ENCODE data around the gene AARSD1. TPM values are rescaled to one million over a fixed set of nuclear protein-coding genes. Genes with fewer than 3 reads are reported as not detected.
"Not testable (repeated sequence)": the region's sequence is repeated elsewhere in the genome, so short reads cannot be mapped to it uniquely, and the experiment has no call there.

Gene AARSD1
- total RNA-seq, 1 donor from 2014 or later, result 75.3 TPM

DNA sequence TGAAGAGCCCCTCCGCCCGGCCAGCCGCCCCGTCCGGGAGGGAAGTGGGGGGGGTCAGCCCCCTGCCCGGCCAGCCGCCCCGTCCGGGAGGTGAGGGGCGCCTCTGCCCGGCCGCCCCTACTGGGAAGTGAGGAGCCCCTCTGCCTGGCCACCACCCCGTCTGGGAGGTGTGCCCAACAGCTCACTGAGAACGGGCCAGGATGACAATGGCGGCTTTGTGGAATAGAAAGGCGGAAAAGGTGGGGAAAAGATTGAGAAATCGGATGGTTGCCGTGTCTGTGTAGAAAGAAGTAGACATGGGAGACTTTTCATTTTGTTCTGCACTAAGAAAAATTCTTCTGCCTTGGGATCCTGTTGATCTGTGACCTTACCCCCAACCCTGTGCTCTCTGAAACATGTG, 9.1 kb upstream of the AARSD1 start:
- H3K36me3 Mint-ChIP-seq (ENCODE audit: low read depth); H3K9me3 Mint-ChIP-seq; DNase-seq (ENCODE audit: low spot score); H3K4me1 Mint-ChIP-seq (ENCODE audit: low read depth); H3K4me3 Mint-ChIP-seq (ENCODE audit: low read depth); H3K27ac Mint-ChIP-seq; intact Hi-C loops (cut with micrococcal nuclease); H3K27me3 Mint-ChIP-seq (ENCODE audit: low read depth): not testable (repeated sequence)

DNA sequence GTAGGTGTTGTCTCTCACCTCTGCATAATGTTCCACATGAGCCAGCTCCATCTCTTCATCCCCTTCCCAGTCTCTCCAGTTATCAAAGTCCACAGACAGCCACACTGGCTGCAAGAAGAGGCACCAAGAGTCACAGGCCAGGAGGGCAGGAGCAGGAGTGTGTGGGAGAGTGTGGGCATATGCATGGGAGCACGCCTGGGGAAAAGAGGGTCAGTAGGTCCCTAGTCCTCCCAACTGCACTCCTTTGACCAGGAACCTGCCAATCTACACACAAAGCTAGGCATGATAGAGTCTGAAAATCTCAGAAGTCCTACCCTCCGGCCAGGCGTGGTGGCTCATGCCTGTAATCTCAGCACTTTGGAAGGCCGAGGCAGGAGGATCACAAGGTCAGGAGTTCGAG, 7.3 kb upstream of the AARSD1 start:
- intact Hi-C loops (cut with micrococcal nuclease), result no loop called here
- H3K27me3 Mint-ChIP-seq (ENCODE audit: low read depth), result no peaks in the 10 kb centered on the region
- H3K4me3 Mint-ChIP-seq (ENCODE audit: low read depth), result no peak overlapping the region

GRCh38 chr17:42969001-42969581, 4.8 kb upstream of the AARSD1 start:
- Mint-ChIP-seq H3K27me3 (ENCODE audit: low read depth) (no peaks in the 10 kb centered on the region), H3K4me3 (ENCODE audit: low read depth) (no peak overlapping the region), H3K4me1 (ENCODE audit: low read depth) (no peaks in the 10 kb centered on the region), H3K27ac (no peak overlapping the region), H3K36me3 (ENCODE audit: low read depth) (peaks cover 2% of the 10 kb centered on the region), H3K9me3 (no peaks in the 10 kb centered on the region)
- no peak for DNase-seq (ENCODE audit: low spot score)
- intact Hi-C loops (cut with micrococcal nuclease), result no loop called here

More for the DNA sequence above, 7.3 kb upstream of the AARSD1 start:
- DNase-seq (ENCODE audit: low spot score), result no peak
- H3K27ac Mint-ChIP-seq, result no peak overlapping the region
- no peaks in the 10 kb centered on the region for H3K9me3 Mint-ChIP-seq
- no peaks in the 10 kb centered on the region for H3K36me3 Mint-ChIP-seq (ENCODE audit: low read depth)
- H3K4me1 Mint-ChIP-seq (ENCODE audit: low read depth), result no peaks in the 10 kb centered on the region

DNA sequence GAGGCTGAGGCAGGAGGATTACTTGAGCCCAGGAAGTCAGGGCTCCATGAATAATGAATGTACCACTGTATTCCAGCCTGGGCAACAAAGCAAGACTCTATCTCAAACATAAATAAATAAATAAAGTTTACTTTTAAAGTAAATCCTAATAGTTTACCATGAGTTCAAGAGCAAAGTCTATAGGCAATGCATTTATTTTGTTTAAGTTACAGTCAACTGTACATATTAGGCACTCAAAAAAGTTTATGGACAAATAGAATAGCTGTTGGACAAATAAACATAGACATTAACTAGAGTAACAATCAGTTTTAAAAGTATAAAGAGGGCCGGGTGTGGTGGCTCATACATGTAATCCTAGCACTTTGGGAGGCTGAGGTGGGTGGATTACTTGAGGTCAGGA, 3.7 kb upstream of the AARSD1 start:
- Mint-ChIP-seq H3K36me3 (ENCODE audit: low read depth) (peaks cover 9% of the 10 kb centered on the region), H3K9me3 (no peaks in the 10 kb centered on the region), H3K4me1 (ENCODE audit: low read depth) (peaks cover 4% of the 10 kb centered on the region), H3K27ac (no peak overlapping the region), H3K27me3 (ENCODE audit: low read depth) (no peaks in the 10 kb centered on the region), H3K4me3 (ENCODE audit: low read depth) (no peak overlapping the region)
- intact Hi-C loops (cut with micrococcal nuclease), result no loop called here
- DNase-seq (ENCODE audit: low spot score), result no peak

GRCh38 chr17:42953669-42954068, 10.6 kb downstream of the AARSD1 start:
- Mint-ChIP-seq H3K27ac (no peak overlapping the region), H3K9me3 (no peaks in the 10 kb centered on the region), H3K36me3 (ENCODE audit: low read depth) (peaks cover 75% of the 10 kb centered on the region), H3K4me3 (ENCODE audit: low read depth) (no peak overlapping the region), H3K27me3 (ENCODE audit: low read depth) (no peaks in the 10 kb centered on the region), H3K4me1 (ENCODE audit: low read depth) (no peaks in the 10 kb centered on the region)
- intact Hi-C loops (cut with micrococcal nuclease), result no loop called here
- no peak for DNase-seq (ENCODE audit: low spot score)

DNA sequence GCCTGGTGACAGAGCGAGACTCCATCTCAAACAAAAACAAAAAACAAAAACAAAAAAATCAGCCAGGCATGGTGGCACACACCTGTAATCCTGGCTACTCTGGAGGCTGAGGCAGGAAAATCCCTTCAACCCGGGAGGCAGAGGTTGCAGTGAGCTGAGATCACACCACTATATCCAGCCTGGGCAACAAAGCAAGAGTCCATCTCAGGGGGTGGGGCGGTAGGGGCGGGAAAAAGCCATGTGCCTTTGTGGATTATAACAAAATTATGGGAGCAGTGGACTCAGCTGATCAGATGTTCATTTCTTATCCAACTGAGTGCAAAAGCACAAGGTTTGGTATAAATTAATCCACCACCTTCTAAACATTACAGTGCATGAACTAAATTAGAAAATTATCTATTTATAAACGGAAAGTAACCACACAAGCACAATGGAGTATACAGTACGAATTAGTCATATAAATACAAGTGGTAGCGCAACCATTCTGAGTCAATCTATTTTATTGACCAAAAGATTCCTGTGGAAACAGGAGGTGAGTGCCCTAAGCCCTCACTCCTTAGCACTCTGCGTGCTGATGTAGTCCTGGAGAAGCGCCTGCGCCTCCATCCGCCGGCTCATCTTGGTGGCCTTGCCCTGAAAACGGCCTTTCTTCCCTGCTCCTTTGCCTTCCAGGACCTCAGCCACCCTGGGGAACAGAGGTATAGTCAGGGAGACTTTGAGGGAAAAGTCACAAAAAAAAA, 14.0 kb downstream of the AARSD1 start:
- Mint-ChIP-seq H3K27me3 (ENCODE audit: low read depth) (no peaks in the 10 kb centered on the region), H3K4me1 (ENCODE audit: low read depth) (no peaks in the 10 kb centered on the region), H3K27ac (no peak overlapping the region), H3K4me3 (ENCODE audit: low read depth) (no peak overlapping the region), H3K9me3 (no peaks in the 10 kb centered on the region), H3K36me3 (ENCODE audit: low read depth) (peaks cover 59% of the 10 kb centered on the region)
- no peak for DNase-seq (ENCODE audit: low spot score)
- intact Hi-C loops (cut with micrococcal nuclease), result no loop called here

- H3K9me3 Mint-ChIP-seq, result no peaks in the 10 kb centered on the region
- H3K27me3 Mint-ChIP-seq (ENCODE audit: low read depth), result no peaks in the 10 kb centered on the region
- no peak overlapping the region for H3K4me3 Mint-ChIP-seq (ENCODE audit: low read depth)
- H3K4me1 Mint-ChIP-seq (ENCODE audit: low read depth), result no peaks in the 10 kb centered on the region
- DNase-seq (ENCODE audit: low spot score), result no peak
- intact Hi-C loops (cut with micrococcal nuclease), result no loop called here
- H3K27ac Mint-ChIP-seq, result no peak overlapping the region
- H3K36me3 Mint-ChIP-seq (ENCODE audit: low read depth), result peaks cover 33% of the 10 kb centered on the region
Measured at GRCh38 chr17:42946812-42947211, 17.4 kb downstream of the AARSD1 start.

- Mint-ChIP-seq H3K4me1 (ENCODE audit: low read depth) (no peaks in the 10 kb centered on the region), H3K27ac (no peak overlapping the region), H3K36me3 (ENCODE audit: low read depth) (peaks cover 10% of the 10 kb centered on the region), H3K4me3 (ENCODE audit: low read depth) (no peak overlapping the region), H3K27me3 (ENCODE audit: low read depth) (peaks cover 3% of the 10 kb centered on the region), H3K9me3 (no peaks in the 10 kb centered on the region)
- intact Hi-C loops (cut with micrococcal nuclease), result no loop called here
- DNase-seq (ENCODE audit: low spot score), result no peak
Measured at GRCh38 chr17:42944211-42944610, 20.0 kb downstream of the AARSD1 start.

DNA sequence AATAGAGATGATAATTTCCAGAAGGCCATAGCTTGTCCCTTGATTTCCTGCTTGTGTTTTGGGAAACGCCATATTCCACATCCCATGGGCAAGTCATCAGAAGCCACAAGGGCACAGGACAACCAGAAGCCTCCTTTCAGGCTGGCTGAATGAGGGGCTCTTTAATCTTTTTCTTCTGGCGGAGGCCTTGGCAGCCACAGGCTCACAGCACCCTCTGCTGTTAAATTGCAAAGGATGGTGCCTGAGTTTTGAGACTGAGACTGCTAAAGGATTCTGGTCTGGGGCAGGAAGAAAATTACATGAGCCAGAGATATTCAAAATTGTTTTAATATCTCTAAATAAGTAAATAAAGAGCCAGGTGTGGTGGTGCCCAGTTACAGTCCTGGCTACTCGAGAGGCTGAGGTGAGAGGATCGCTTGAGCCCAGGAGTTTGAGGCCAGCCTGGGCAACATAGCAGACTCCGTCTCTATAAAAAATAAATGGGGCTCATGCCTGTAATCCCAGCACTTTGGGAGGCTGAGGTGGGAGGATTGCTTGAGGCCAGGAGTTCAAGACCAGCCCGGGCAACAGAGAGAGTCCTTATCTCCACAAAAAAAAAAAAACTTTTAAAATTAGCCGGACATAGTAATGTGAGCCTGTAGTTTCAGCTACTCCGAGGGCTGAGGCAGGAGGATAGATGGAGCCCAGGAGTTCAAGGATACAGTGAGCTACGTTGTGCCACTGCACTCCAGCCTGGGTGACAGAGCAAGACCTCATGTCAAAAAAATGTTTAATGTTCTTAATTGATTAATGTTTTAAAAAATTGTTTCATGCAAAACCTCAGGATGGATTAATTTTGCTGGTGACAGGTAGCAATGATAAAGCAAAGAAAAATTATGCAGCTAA, 26.3 kb downstream of the AARSD1 start:
- DNase-seq (ENCODE audit: low spot score), result no peak
- Mint-ChIP-seq H3K27ac (no peak overlapping the region), H3K9me3 (no peaks in the 10 kb centered on the region), H3K27me3 (ENCODE audit: low read depth) (peaks cover 11% of the 10 kb centered on the region), H3K4me1 (ENCODE audit: low read depth) (no peaks in the 10 kb centered on the region), H3K36me3 (ENCODE audit: low read depth) (no peaks in the 10 kb centered on the region), H3K4me3 (ENCODE audit: low read depth) (no peak overlapping the region)
- intact Hi-C loops (cut with micrococcal nuclease), result loop anchor here (10.0 kb wide), 1 partner anchor 223 kb away; no protein-coding TSS in a partner anchor

- H3K27me3 Mint-ChIP-seq (ENCODE audit: low read depth), result no peaks in the 10 kb centered on the region
- H3K4me3 Mint-ChIP-seq (ENCODE audit: low read depth), result no peak overlapping the region
- H3K9me3 Mint-ChIP-seq, result no peaks in the 10 kb centered on the region
- DNase-seq (ENCODE audit: low spot score), result no peak
- peaks cover 13% of the 10 kb centered on the region for H3K4me1 Mint-ChIP-seq (ENCODE audit: low read depth)
- no peaks in the 10 kb centered on the region for H3K36me3 Mint-ChIP-seq (ENCODE audit: low read depth)
- peak overlapping the region; percentile 82 for H3K27ac Mint-ChIP-seq
- intact Hi-C loops (cut with micrococcal nuclease), result loop anchor here (1.0 to 2.0 kb wide), 2 partner anchors 83 to 109 kb away; no protein-coding TSS in a partner anchor
Measured at GRCh38 chr17:42929497-42929844, 34.8 kb downstream of the AARSD1 start.

GRCh38 chr17:42928714-42929496, 35.3 kb downstream of the AARSD1 start:
- intact Hi-C loops (cut with micrococcal nuclease), result loop anchor here (1.0 to 2.0 kb wide), 2 partner anchors 82 to 109 kb away; no protein-coding TSS in a partner anchor
- Mint-ChIP-seq H3K27me3 (ENCODE audit: low read depth) (no peaks in the 10 kb centered on the region), H3K4me3 (ENCODE audit: low read depth) (no peak overlapping the region), H3K27ac (peak overlapping the region; percentile 82), H3K9me3 (no peaks in the 10 kb centered on the region), H3K4me1 (ENCODE audit: low read depth) (peaks cover 13% of the 10 kb centered on the region), H3K36me3 (ENCODE audit: low read depth) (no peaks in the 10 kb centered on the region)
- DNase-seq (ENCODE audit: low spot score), result peak; percentile 26

DNA sequence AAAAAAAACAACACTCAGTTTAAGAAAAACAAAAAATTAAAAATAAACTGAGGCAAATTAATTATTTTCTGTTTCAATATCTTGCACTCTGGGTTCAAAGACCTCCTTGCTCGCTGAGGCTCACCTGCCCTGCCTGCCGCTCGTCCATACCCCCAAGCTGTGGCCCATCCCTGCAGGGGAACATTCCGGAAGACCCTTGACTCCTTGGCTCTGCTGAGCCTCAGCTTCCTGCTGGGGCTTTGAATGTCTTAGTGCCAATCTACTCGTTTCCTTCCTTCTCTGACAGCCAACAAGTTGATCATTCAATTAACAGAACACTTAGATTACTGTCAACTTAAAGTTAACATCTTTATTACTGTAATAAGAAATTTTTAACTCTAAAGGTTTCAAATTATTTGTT, 39.4 kb downstream of the AARSD1 start:
- no peak overlapping the region for H3K4me3 Mint-ChIP-seq (ENCODE audit: low read depth)
- no peaks in the 10 kb centered on the region for H3K36me3 Mint-ChIP-seq (ENCODE audit: low read depth)
- H3K27ac Mint-ChIP-seq, result no peak overlapping the region

More for the DNA sequence above, 39.4 kb downstream of the AARSD1 start:
- H3K27me3 Mint-ChIP-seq (ENCODE audit: low read depth), result peaks cover 12% of the 10 kb centered on the region
- peaks cover 17% of the 10 kb centered on the region for H3K4me1 Mint-ChIP-seq (ENCODE audit: low read depth)
- H3K9me3 Mint-ChIP-seq, result no peaks in the 10 kb centered on the region
- intact Hi-C loops (cut with micrococcal nuclease), result no loop called here
- DNase-seq (ENCODE audit: low spot score), result no peak

Data from activated T-helper 2 cell treated with anti-CD3 and anti-CD28 coated beads, Interferon-gamma antibody, Interleukin-2, Interleukin-4, amounts not matched to agents 10 μg/mL and 5 μg/mL and 100 μg/mL, durations not matched to agents 14 hours and 24 hours and 36 hours (primary cell).